GM18505 (cell line): Measurements from ENCODE around the gene ACTBL2.

ENCODE experiments used
- ATAC-seq: cut with Tn5 transposase; IDR thresholded peaks from one replicate; pipeline ENCODE4 v1.9.1; 2021; ENCODE audit not compliant: unreplicated experiment
- POLR2A ChIP-seq: IDR thresholded peaks from 4 replicates; pipeline ENCODE4 v1.6.1; 2011; ENCODE audit warnings: borderline replicate concordance; ENCODE audit not compliant: insufficient read depth, insufficient read length; ENCODE audit errors: extremely low read depth

ACTBL2 gene

GRCh38 chr5:57450991-57451876 lies 31.4 kb downstream of the ACTBL2 start:
- ATAC-seq: no peak
- TF ChIP-seq POLR2A: no peak

- ATAC-seq: no peak
- no peak for TF ChIP-seq POLR2A
These were observed 33.9 kb downstream of the ACTBL2 start for GRCh38 chr5:57448751-57449150.

- no peak for ATAC-seq
- no peak for TF ChIP-seq POLR2A
These were observed 34.3 kb downstream of the ACTBL2 start for GRCh38 chr5:57448287-57448686.

- no peak for TF ChIP-seq POLR2A
- ATAC-seq: no peak
These were observed 35.0 kb downstream of the ACTBL2 start for GRCh38 chr5:57447658-57448057.

- no peak for TF ChIP-seq POLR2A
- no peak for ATAC-seq
These were observed 35.6 kb downstream of the ACTBL2 start for GRCh38 chr5:57446966-57447365.

GRCh38 chr5:57445705-57446037 lies 36.9 kb downstream of the ACTBL2 start:
- ATAC-seq: no peak
- TF ChIP-seq POLR2A: no peak

GRCh38 chr5:57445006-57445704 lies 37.5 kb downstream of the ACTBL2 start:
- no peak for ATAC-seq
- TF ChIP-seq POLR2A: no peak

GRCh38 chr5:57442080-57442839 lies 40.4 kb downstream of the ACTBL2 start:
- no peak for TF ChIP-seq POLR2A
- ATAC-seq: no peak

GRCh38 chr5:57441557-57441956 lies 41.1 kb downstream of the ACTBL2 start:
- no peak for TF ChIP-seq POLR2A
- ATAC-seq: no peak

- no peak for ATAC-seq
- TF ChIP-seq POLR2A: no peak
These were observed 43.0 kb downstream of the ACTBL2 start for GRCh38 chr5:57439601-57440000.

- ATAC-seq: no peak
These were observed 44.4 kb downstream of the ACTBL2 start for GRCh38 chr5:57437976-57438805.

GRCh38 chr5:57436586-57436985 lies 46.0 kb downstream of the ACTBL2 start:
- no peak for ATAC-seq
- TF ChIP-seq POLR2A: no peak

More at GRCh38 chr5:57437976-57438805, 44.4 kb downstream of the ACTBL2 start:
- no peak for TF ChIP-seq POLR2A

GRCh38 chr5:57435701-57436134 lies 46.9 kb downstream of the ACTBL2 start:
- ATAC-seq: no peak
- TF ChIP-seq POLR2A: no peak

- ATAC-seq: no peak
These were observed 47.9 kb downstream of the ACTBL2 start for GRCh38 chr5:57434683-57435082.

More at GRCh38 chr5:57434683-57435082, 47.9 kb downstream of the ACTBL2 start:
- no peak for TF ChIP-seq POLR2A
